ENCODE results near the gene DEGS2.

GRCh38 chr14:100143934-100144333, 15.5 kb downstream of the DEGS2 start:
- no peak for TF ChIP-seq ATF3 (CRISPR knock-in tag; conservative IDR thresholded peaks at IDR 0.05)
- TF ChIP-seq HMGXB4 (CRISPR knock-in tag; IDR thresholded peaks at IDR 0.05), result no peak
- no peak for TF ChIP-seq CREB1 (CRISPR knock-in tag; IDR thresholded peaks at IDR 0.05)
- TF ChIP-seq, protein P1, sequence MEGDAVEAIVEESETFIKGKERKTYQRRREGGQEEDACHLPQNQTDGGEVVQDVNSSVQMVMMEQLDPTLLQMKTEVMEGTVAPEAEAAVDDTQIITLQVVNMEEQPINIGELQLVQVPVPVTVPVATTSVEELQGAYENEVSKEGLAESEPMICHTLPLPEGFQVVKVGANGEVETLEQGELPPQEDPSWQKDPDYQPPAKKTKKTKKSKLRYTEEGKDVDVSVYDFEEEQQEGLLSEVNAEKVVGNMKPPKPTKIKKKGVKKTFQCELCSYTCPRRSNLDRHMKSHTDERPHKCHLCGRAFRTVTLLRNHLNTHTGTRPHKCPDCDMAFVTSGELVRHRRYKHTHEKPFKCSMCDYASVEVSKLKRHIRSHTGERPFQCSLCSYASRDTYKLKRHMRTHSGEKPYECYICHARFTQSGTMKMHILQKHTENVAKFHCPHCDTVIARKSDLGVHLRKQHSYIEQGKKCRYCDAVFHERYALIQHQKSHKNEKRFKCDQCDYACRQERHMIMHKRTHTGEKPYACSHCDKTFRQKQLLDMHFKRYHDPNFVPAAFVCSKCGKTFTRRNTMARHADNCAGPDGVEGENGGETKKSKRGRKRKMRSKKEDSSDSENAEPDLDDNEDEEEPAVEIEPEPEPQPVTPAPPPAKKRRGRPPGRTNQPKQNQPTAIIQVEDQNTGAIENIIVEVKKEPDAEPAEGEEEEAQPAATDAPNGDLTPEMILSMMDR (IDR thresholded peaks at IDR 0.05), result no peak
- no peak for TF ChIP-seq ZNF263 (CRISPR knock-in tag; IDR thresholded peaks at IDR 0.05; ENCODE audit: low read depth)
- no peak for TF ChIP-seq RELA (CRISPR knock-in tag; IDR thresholded peaks at IDR 0.05; ENCODE audit: borderline replicate concordance)
- no peak for TF ChIP-seq CREM (CRISPR knock-in tag; IDR thresholded peaks at IDR 0.05)

Measured in WTC11 (cell line).